Retina (tissue), 1 donor: ENCODE measurements around the gene SDE2.
"Not testable (repeated sequence)": the region's sequence is repeated elsewhere in the genome, so short reads cannot be mapped to it uniquely, and the experiment has no call there.

ENCODE experiments used
- DNase-seq: peaks from one replicate; pipeline ENCODE4 v3.0.0-alpha.2; 2016

The SDE2 gene

GRCh38 chr1:226004396-226004795, 5.3 kb upstream of the SDE2 start:
- DNase-seq, result no peak

GRCh38 chr1:226003502-226004170, 4.5 kb upstream of the SDE2 start:
- DNase-seq, result no peak

- DNase-seq, result peak; percentile 83
Measured at GRCh38 chr1:226002667-226003501, 3.7 kb upstream of the SDE2 start.

- no peak for DNase-seq
Measured at GRCh38 chr1:226001963-226002666, 3.0 kb upstream of the SDE2 start.

GRCh38 chr1:226001088-226001487, 1.9 kb upstream of the SDE2 start:
- no peak for DNase-seq

GRCh38 chr1:226000493-226001081, 1.4 kb upstream of the SDE2 start:
- not testable (repeated sequence) for DNase-seq

- no peak for DNase-seq
Measured at GRCh38 chr1:225999912-226000337, 782 bp upstream of the SDE2 start.

GRCh38 chr1:225998560-225999226, 450 bp downstream of the SDE2 start:
- peak; percentile 23 for DNase-seq

GRCh38 chr1:225996946-225997545, 2.1 kb downstream of the SDE2 start:
- DNase-seq, result no peak

- no peak for DNase-seq
Measured at GRCh38 chr1:225995919-225996864, 3.0 kb downstream of the SDE2 start.

GRCh38 chr1:225990705-225991464, 8.3 kb downstream of the SDE2 start:
- DNase-seq, result no peak

- DNase-seq, result no peak
Measured at GRCh38 chr1:225987491-225988316, 11.4 kb downstream of the SDE2 start.

- no peak for DNase-seq
Measured at GRCh38 chr1:225981714-225982113, 17.4 kb downstream of the SDE2 start.

- no peak for DNase-seq
Measured at GRCh38 chr1:225980005-225980836, 18.9 kb downstream of the SDE2 start.

- no peak for DNase-seq
Measured at GRCh38 chr1:225979421-225979820, 19.7 kb downstream of the SDE2 start.

GRCh38 chr1:225977937-225978748, 21.0 kb downstream of the SDE2 start:
- no peak for DNase-seq

GRCh38 chr1:225975146-225975545, 24.0 kb downstream of the SDE2 start:
- not testable (repeated sequence) for DNase-seq
